Measurements from ENCODE around the gene IFNA21.
"Not testable (repeated sequence)": the region's sequence is repeated elsewhere in the genome, so short reads cannot be mapped to it uniquely, and the experiment has no call there.

Gene IFNA21

GRCh38 chr9:21141427-21141882 lies 25.0 kb downstream of the IFNA21 start, which contains the start of gene IFNW1:
TSS of gene IFNW1 (minus strand) at chr9:21141832. CDS start at chr9:21141570, 262 bp downstream.
- DNase-seq (ENCODE audit: low read depth in 2 of 2): no peak

GRCh38 chr9:21137020-21137419 lies 29.4 kb downstream of the IFNA21 start:
- DNase-seq (ENCODE audit: low read depth in 2 of 2): no peak

- DNase-seq (ENCODE audit: low read depth in 2 of 2): no peak
These were observed 30.7 kb downstream of the IFNA21 start for GRCh38 chr9:21135736-21136135.

DNA sequence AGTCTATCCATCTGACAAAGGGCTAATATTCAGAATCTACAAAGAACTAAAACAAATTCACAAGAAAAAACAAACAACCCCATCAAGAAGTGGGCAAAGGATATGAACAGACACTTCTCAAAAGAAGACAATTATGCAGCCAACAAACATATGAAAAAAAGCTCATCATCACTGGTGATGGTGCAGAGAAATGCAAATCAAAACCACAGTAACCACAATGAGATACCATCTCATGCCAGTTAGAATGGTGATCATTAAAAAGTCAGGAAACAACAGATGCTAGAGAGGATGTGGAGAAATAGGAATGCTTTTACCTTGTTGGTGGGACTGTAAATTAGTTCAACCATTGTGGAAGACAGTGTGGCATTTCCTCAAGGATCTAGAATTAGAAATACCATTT lies 38.3 kb downstream of the IFNA21 start:
- DNase-seq (ENCODE audit: low read depth in 2 of 2): not testable (repeated sequence)

DNA sequence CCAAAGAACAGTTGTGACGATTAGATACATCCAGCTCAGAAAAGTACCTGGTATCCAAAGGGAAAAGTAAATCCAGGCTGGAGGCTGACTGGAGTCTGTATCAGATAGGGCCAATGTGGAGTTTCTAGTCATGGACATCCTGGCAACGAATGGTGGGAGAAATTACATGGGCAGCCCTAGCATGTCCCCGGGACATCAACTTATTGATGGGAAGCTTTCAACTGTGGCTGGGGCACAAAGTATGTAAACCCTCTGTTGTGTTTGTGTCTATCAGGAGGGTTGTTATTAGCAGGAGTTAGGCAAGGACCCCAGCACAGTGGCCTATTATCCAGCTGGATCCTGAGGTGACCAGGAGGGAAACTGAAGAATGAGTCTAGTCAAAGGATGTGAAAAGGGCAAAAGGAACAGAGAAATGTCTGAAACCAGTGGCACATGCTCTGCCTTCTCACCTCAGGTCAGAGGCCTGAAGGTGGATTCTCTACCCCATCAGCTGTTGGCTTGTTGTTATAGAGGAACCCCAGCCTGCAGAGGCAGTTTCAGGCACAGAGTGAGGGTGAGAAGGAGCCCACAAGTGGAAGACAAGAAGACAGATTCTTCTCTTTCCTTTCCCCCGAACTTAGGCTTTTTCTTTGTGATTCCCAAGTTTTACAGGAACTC lies 44.7 kb downstream of the IFNA21 start:
- DNase-seq (ENCODE audit: low read depth in 2 of 2): no peak

DNA sequence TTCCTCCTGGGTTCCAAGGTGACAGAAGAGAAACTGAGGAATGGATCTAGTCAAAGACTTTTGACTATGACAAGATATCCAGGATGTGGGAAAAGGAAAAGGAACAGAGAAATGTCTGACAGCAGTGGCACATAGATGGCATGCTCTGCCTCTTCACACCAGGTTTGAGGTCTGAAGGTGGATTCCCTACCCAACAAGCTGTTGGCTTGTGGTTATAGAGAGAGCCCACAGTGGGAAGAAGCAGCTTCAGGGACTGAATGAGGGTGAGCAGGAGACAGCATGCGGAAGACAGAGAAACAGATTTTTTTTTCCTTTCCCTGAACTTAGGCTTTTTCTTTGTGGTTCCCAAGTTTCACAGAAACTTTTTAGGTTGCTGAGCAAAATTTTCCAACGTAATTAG lies 45.4 kb downstream of the IFNA21 start:
- no peak for DNase-seq (ENCODE audit: low read depth in 2 of 2)

GRCh38 chr9:21119093-21119770 lies 47.2 kb downstream of the IFNA21 start:
- DNase-seq (ENCODE audit: low read depth in 2 of 2): no peak
